K562 (cell line): ENCODE measurements around the gene RAD23B. TPM values are rescaled to one million over a fixed set of nuclear protein-coding genes. Genes with fewer than 3 reads are reported as not detected.

Source experiments
- FOSL1 ChIP-seq: fragments of 200-800 bp; sonication (Bioruptor generic); conservative IDR thresholded peaks from 2 replicates; pipeline ENCODE4 v1.6.1; 2016; ENCODE audit warnings: missing genetic modification characterization, missing compliant biosample characterization
- FOXM1 ChIP-seq, 2 experiments: fragments of 450-650 bp in 1 of 2; sonication (generic) in 1 of 2; formaldehyde crosslinking in 1 of 2; IDR thresholded peaks; 2 replicates each; pipeline versions ENCODE4 v1.6.1 to v1.9.0; 2017 to 2022; ENCODE audit warnings: low read depth in 2 of 2, mild to moderate bottlenecking in 2 of 2, missing genetic modification reagents in 1 of 2, moderate library complexity in 1 of 2
- FOXO4 ChIP-seq: fragments of 450-650 bp; formaldehyde crosslinking; IDR thresholded peaks from 2 replicates; pipeline ENCODE4 v1.4.0; 2020; ENCODE audit warnings: mild to moderate bottlenecking, moderate library complexity
- LCOR ChIP-seq: sonication (generic); formaldehyde crosslinking; IDR thresholded peaks from 2 replicates; pipeline ENCODE4 v1.8.0; 2022; ENCODE audit warnings: mild to moderate bottlenecking, missing genetic modification reagents
- MLX ChIP-seq, 2 experiments: fragments of 450-650 bp in 1 of 2; sonication (generic) in 1 of 2; formaldehyde crosslinking; conservative IDR thresholded peaks; 2 replicates each; pipeline versions ENCODE4 v1.4.0 to v1.8.1; 2020 to 2022; ENCODE audit warnings: mild to moderate bottlenecking in 1 of 2, missing genetic modification reagents in 1 of 2
- NCOA2 ChIP-seq, 2 experiments: fragments of 450-650 bp; IDR thresholded peaks; 2 replicates each; pipeline ENCODE4 v1.6.1; 2018; ENCODE audit warnings: mild to moderate bottlenecking in 2 of 2, moderate library complexity in 1 of 2; ENCODE audit not compliant: partially characterized antibody in 2 of 2
- SMAD2 ChIP-seq: fragments of 150-350 bp; IDR thresholded peaks from 2 replicates; pipeline ENCODE4 v1.6.1; 2014; ENCODE audit warnings: low read depth, mild to moderate bottlenecking, low read length
- SRSF9 ChIP-seq: fragments of 200-400 bp; formaldehyde crosslinking; IDR thresholded peaks from 2 replicates; pipeline ENCODE4 v1.6.1; 2017; ENCODE audit warnings: low read depth, low read length, borderline replicate concordance
- TCF7 ChIP-seq: sonication (generic); IDR thresholded peaks from 2 replicates; pipeline ENCODE4 v1.6.1; 2016; ENCODE audit warnings: antibody characterized with exemption, borderline replicate concordance
- TOE1 ChIP-seq, 2 experiments: fragments of 450-650 bp in 1 of 2; sonication (generic) in 1 of 2; formaldehyde crosslinking in 1 of 2; IDR thresholded peaks; 2 replicates each; pipeline versions ENCODE4 v1.7.1 to v1.8.0; 2016 to 2022; ENCODE audit warnings: borderline replicate concordance in 2 of 2, mild to moderate bottlenecking in 2 of 2, antibody characterized with exemption in 1 of 2, inconsistent platforms in 1 of 2, low read depth in 1 of 2, missing genetic modification reagents in 1 of 2, moderate library complexity in 1 of 2
- VEZF1 ChIP-seq: fragments of 200-800 bp; sonication (Bioruptor generic); IDR thresholded peaks from 2 replicates; pipeline ENCODE4 v1.6.1; 2017; ENCODE audit warnings: missing genetic modification characterization, missing compliant biosample characterization
- ZBTB8A ChIP-seq: fragments of 450-650 bp; IDR thresholded peaks from 2 replicates; pipeline ENCODE4 v1.6.1; 2018; ENCODE audit warnings: mild to moderate bottlenecking, moderate library complexity; ENCODE audit not compliant: partially characterized antibody
- ZNF347 ChIP-seq: fragments of 450-650 bp; formaldehyde crosslinking; IDR thresholded peaks from 2 replicates; pipeline ENCODE4 v1.4.0; 2020; ENCODE audit warnings: low read depth, mild to moderate bottlenecking, moderate library complexity
- ZNF609 ChIP-seq: sonication (generic); formaldehyde crosslinking; IDR thresholded peaks from 2 replicates; pipeline ENCODE4 v1.8.1; 2023; ENCODE audit warnings: missing genetic modification reagents, mild to moderate bottlenecking, borderline replicate concordance
- polyA plus RNA-seq, 8 experiments: library from polyadenylated mRNA; depleted of rRNA in 4 of 8; stranded (reverse) in 5 of 8; unstranded in 3 of 8; fragments of >200 nt; fragmentation: Nextera tagmentation in 2 of 8; fragmentation: Illumina TruSeq in 1 of 8; extraction: Ambion mirVana in 2 of 8; extraction: Trizol in 1 of 8; gene quantifications; 2 replicates each; pipeline versions ENCODE4 v1.2.1 to v1.2.3, GENCODE V29; 2011 to 2014; ENCODE audit warnings: inconsistent platforms in 1 of 8, missing spikeins in 1 of 8
- total RNA-seq, 7 experiments: library from RNA; depleted of rRNA in 6 of 7; stranded (reverse); fragments of >200 nt in 6 of 7; fragmentation: Illumina TruSeq in 2 of 7; extraction: Trizol in 2 of 7; gene quantifications; 2 replicates each; pipeline versions ENCODE4 v1.2.1 to v1.2.3, GENCODE V29; 2011 to 2021; ENCODE audit warnings: low replicate concordance in 1 of 7

The RAD23B gene
- total and polyA plus RNA-seq, 9 of the 15 experiments (the other 6 are each of a cell fraction or from before 2014, with no cell fraction given): 14.5 to 184 (median 114) TPM

GRCh38 chr9:107283623-107284616 is 841 bp downstream of the RAD23B start (continued):
- no peak for TF ChIP-seq SRSF9
- 0 out of 2 replicates have a peak, but pooled peaks have one; percentile 22 for TF ChIP-seq TOE1 (IDR thresholded peaks at IDR 0.05; ENCODE audit: borderline replicate concordance)
- no peak for TF ChIP-seq TOE1 (CRISPR knock-in tag; IDR thresholded peaks at IDR 0.05; ENCODE audit: borderline replicate concordance, low read depth)
- no peak for TF ChIP-seq ZNF347 (CRISPR knock-in tag)
- no peak for TF ChIP-seq VEZF1 (CRISPR knock-in tag)
- no peak for TF ChIP-seq FOXO4 (CRISPR knock-in tag)
- TF ChIP-seq ZNF609 (CRISPR knock-in tag): no peak
- TF ChIP-seq FOSL1: no peak; the same call in 1 of the 2 replicates
- no peak for TF ChIP-seq TCF7
- TF ChIP-seq LCOR (CRISPR knock-in tag): peak; percentile 29; the same call in 1 of the 2 replicates
- TF ChIP-seq SMAD2: no peak
- TF ChIP-seq FOXM1 (IDR thresholded peaks at IDR 0.05; ENCODE audit: low read depth): no peak
- peak; percentile 45; the same call in 1 of the 2 replicates for TF ChIP-seq FOXM1 (CRISPR knock-in tag; IDR thresholded peaks at IDR 0.05; ENCODE audit: low read depth)
- no peak for TF ChIP-seq ZBTB8A
- TF ChIP-seq NCOA2 (IDR thresholded peaks at IDR 0.05; ENCODE audit: partially characterized antibody in 2 of 2): no peak
- 0 out of 4 replicates have a peak, but pooled peaks of 1 of the 2 experiments have one; percentile 45 for TF ChIP-seq MLX (CRISPR knock-in tag; conservative IDR thresholded peaks at IDR 0.05)
